ENCODE data around the gene PECR.

- TF ChIP-seq TAF1 (IDR thresholded peaks at IDR 0.05; ENCODE audit: low read depth) = no peak
- TF ChIP-seq, protein P1, sequence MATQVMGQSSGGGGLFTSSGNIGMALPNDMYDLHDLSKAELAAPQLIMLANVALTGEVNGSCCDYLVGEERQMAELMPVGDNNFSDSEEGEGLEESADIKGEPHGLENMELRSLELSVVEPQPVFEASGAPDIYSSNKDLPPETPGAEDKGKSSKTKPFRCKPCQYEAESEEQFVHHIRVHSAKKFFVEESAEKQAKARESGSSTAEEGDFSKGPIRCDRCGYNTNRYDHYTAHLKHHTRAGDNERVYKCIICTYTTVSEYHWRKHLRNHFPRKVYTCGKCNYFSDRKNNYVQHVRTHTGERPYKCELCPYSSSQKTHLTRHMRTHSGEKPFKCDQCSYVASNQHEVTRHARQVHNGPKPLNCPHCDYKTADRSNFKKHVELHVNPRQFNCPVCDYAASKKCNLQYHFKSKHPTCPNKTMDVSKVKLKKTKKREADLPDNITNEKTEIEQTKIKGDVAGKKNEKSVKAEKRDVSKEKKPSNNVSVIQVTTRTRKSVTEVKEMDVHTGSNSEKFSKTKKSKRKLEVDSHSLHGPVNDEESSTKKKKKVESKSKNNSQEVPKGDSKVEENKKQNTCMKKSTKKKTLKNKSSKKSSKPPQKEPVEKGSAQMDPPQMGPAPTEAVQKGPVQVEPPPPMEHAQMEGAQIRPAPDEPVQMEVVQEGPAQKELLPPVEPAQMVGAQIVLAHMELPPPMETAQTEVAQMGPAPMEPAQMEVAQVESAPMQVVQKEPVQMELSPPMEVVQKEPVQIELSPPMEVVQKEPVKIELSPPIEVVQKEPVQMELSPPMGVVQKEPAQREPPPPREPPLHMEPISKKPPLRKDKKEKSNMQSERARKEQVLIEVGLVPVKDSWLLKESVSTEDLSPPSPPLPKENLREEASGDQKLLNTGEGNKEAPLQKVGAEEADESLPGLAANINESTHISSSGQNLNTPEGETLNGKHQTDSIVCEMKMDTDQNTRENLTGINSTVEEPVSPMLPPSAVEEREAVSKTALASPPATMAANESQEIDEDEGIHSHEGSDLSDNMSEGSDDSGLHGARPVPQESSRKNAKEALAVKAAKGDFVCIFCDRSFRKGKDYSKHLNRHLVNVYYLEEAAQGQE (IDR thresholded peaks at IDR 0.05; ENCODE audit: low read depth) = no peak
- no peak for TF ChIP-seq YY1 (IDR thresholded peaks at IDR 0.05; ENCODE audit: low read depth)
Measured at GRCh38 chr2:216034065-216034464, 47.5 kb downstream of the PECR start.

Data from Ishikawa (cell line).